ENCODE data around the gene FITM1.
"Not testable (repeated sequence)": the region's sequence is repeated elsewhere in the genome, so short reads cannot be mapped to it uniquely, and the experiment has no call there.

FITM1 gene

GRCh38 chr14:24098229-24098926, 32.1 kb upstream of the FITM1 start:
- no peak for DNase-seq (ENCODE audit: extremely low read depth in 1 of 2, low read depth in 1 of 2)

DNA sequence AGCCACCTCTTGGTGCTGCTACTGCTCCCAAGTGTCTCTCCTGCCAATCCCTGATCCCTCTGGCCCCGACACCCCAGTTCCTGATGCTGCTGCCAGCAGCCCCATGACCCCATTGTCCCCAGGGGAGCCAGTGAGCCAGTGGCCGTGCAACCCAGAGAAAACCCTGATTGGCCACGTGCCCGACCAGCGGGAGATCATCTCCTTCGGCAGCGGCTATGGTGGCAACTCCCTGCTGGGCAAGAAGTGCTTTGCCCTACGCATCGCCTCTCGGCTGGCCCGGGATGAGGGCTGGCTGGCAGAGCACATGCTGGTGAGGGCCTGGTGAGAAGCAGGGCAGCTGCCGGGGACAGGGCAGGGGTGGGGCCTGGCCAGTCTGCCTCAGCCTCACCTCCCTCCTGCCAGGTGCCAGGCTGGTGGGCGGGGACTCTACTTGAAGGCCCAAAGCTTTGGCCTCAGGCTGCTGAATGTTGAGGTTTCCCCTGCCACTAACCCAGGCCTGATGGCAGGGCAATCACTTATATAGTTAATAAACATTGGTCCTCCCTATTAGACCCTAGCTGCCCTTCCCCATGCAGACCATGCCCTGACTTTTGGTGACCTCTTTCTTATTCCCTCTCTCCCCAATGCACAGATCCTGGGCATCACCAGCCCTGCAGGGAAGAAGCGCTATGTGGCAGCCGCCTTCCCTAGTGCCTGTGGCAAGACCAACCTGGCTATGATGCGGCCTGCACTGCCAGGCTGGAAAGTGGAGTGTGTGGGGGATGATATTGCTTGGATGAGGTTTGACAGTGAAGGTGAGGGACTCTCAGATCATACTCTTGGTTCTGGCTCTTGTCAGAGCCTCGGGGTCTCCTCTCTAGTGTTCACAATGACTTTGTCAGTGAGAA, 31.3 kb upstream of the FITM1 start:
- no peak for DNase-seq (ENCODE audit: extremely low read depth in 1 of 2, low read depth in 1 of 2)

- DNase-seq (ENCODE audit: extremely low read depth in 1 of 2, low read depth in 1 of 2): no peak
Observed at GRCh38 chr14:24100197-24100981, 30.1 kb upstream of the FITM1 start.

DNA sequence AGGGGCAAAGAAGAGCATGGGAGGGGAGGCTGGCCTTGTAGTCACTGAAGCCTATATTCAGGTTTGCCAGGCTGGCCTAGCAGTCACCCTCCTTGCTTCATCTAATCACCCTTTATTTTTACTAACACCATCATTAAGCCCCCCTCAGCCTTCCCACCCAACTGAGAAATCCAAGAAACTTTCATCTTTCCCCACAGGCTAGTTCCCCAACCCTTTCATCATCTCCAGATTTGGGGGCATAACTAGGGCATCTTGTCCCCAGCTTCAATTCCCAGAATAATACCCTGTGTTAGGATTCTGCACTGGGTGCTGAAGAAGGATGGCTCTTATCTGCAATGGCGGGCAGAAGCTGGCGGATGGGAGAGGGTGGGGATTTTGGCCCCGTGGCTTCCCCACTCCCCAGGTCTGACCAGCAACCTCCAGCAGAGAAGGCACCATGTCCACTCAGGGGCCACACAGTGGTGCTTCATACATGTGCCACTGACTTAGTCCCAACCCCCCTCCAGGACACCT, 29.4 kb upstream of the FITM1 start:
- no peak for DNase-seq (ENCODE audit: extremely low read depth in 1 of 2, low read depth in 1 of 2)

DNA sequence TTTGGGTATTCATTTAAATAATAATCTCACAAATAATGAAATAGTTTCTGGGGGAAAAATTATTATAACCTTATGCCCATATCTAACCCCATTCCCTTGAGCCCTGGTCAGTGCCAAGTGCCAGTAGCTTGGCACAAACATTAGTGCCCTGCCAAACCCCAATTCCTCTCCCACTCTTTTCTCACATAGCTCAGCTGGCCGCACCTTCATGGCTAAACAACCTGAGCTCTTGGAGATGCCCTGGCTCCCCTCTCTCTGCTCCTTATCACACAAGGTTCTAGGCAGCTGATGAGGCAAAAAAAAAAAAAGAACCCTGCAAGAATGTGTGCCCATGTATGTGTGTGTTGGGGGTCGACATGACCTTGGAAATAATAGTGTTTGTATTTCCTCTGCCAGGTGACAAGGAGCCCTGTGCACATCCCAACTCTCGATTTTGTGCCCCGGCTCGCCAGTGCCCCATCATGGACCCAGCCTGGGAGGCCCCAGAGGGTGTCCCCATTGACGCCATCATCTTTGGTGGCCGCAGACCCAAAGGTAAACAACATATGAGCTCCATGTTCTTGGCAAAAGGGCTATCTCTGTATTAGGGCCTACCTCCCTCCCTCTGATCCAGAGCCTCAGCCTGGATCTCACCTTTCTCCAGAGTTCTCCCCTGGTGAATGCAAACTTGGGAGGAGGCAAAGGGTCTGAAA, 28.0 kb upstream of the FITM1 start:
- no peak for DNase-seq (ENCODE audit: extremely low read depth in 1 of 2, low read depth in 1 of 2)

- no peak for DNase-seq (ENCODE audit: extremely low read depth in 1 of 2, low read depth in 1 of 2)
Observed at GRCh38 chr14:24103451-24103850, 27.0 kb upstream of the FITM1 start.

DNA sequence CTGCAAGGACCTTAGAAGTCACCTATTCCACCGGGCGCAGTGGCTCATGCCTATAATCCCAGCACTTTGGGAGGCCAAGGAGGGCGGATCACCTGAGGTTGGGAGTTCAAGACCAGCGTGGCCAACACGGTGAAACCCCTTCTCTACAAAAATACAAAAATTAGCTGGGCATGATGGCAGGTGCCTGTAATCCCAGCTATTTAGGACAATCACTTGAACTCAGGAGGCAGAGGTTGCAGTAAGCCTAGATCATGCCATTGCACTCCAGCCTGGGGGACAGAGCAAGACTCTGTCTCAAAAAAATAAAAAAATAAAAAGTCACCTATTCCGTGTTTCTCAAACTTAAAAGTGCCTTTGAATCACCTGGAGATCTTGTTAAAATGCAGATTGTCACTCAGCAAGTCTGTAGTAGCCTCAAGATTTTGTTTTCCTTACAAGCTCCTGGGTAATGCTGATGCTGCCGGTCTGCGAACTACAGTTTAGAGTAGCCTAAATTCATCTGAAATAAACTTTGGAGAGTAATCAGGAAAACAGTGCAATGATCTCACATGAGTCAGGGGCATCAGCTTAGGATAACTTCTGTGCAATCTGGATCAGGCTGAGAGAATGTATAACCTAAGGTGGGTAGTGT, 24.7 kb upstream of the FITM1 start:
- not testable (repeated sequence) for DNase-seq (ENCODE audit: extremely low read depth in 1 of 2, low read depth in 1 of 2)

DNA sequence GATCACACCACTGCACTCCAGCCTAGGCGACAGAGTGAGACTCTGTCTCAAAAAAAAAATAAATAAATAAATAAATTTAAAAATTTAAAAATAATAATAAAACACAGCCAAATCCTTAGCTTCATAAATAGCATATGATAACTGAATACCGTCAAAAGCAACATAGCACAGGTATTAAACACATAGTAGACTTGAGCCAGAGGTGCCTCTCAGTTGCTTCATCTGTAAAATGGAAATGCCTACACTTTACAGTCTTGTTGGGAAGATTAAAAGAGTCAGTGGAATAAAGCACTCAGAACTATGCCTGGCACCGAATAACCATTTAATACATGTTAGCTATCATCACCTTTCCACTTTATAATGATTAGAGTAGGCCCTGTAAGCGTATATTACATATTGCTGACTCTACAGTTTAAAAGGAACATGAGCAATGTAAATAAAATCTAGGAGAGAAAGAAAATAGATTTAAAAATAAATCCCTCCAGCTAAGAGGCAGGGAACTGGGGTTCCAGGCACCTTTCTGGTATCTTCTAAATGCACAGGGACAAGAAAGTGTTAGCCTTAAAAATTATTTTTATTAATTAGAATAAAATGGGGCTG, 23.7 kb upstream of the FITM1 start:
- no peak for DNase-seq (ENCODE audit: extremely low read depth in 1 of 2, low read depth in 1 of 2)

- DNase-seq (ENCODE audit: extremely low read depth in 1 of 2, low read depth in 1 of 2): no peak
Observed at GRCh38 chr14:24108336-24108874, 22.1 kb upstream of the FITM1 start.

- DNase-seq (ENCODE audit: extremely low read depth in 1 of 2, low read depth in 1 of 2): no peak
Observed at GRCh38 chr14:24110060-24110459, 20.4 kb upstream of the FITM1 start.

GRCh38 chr14:24110523-24110922, 19.9 kb upstream of the FITM1 start:
- DNase-seq (ENCODE audit: extremely low read depth in 1 of 2, low read depth in 1 of 2): no peak

GRCh38 chr14:24113379-24113800, 17.1 kb upstream of the FITM1 start:
- no peak for DNase-seq (ENCODE audit: extremely low read depth in 1 of 2, low read depth in 1 of 2)

- peak; percentile 67 to 85 for DNase-seq (ENCODE audit: extremely low read depth in 1 of 2, low read depth in 1 of 2)
Observed at GRCh38 chr14:24113801-24114531, 16.5 kb upstream of the FITM1 start.

DNA sequence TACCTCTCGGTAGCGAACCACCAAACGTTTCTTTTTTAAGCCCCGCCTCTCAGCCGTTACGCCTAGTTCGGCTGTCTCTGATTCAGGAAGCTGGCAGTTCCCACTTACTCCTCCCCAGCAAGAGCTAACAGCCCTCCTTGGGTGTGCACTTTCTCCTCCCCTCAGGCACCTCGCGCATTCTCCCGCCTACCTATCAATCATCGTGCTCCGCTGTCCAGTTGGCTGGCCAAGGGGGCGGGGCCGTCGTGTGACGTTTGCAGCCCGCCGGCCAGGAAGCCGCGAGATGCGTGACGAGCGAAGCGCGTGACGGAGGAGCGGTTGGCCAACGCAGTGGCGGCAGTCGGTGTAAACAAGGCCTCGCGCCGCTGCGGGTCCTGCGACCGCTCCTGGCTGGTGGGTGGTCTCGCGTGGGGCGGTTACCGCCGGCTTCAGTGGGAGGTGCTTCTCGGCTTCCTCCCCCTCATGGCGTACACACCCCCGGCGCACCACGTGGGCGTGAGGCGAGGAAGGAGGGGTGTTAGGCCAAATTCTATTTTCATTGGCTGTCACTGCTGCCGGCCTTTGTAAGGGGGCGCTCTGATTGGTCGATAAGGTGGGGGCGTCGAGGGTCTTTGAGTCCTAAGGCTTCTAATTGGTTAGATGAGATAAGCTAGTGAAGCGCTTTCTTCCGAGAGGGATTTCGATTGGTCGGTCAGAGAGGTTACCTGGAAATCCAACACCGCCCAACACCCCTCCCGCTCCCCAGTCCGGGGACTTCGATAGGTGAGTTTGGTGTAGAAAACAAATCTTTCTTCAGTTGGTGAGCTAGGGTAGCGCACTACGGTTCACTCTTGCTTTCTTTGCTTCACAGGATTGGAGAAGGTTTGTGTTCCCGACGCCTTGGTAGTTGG, 15.7 kb upstream of the FITM1 start, which contains the start of the genes DCAF11 and NRL:
Gene DCAF11 (plus strand): TSS at position 246 of the 890 bp plus-strand sequence. CDS start 818 bp downstream, outside the sequence.
Gene NRL (minus strand): TSS at position 418 of the 890 bp plus-strand sequence. CDS start 32,101 bp downstream, outside the sequence.
- peak; percentile 95 to 99 for DNase-seq (ENCODE audit: extremely low read depth in 1 of 2, low read depth in 1 of 2)

GRCh38 chr14:24115422-24116127, 14.9 kb upstream of the FITM1 start:
- no peak for DNase-seq (ENCODE audit: extremely low read depth in 1 of 2, low read depth in 1 of 2)

- no peak for DNase-seq (ENCODE audit: extremely low read depth in 1 of 2, low read depth in 1 of 2)
Observed at GRCh38 chr14:24116128-24116814, 14.2 kb upstream of the FITM1 start.

All from stimulated activated CD8-positive, alpha-beta memory T cell treated with anti-CD3 and anti-CD28 coated beads, Interleukin-7, amount 100 ng/mL, for 48 hours (primary cell).